ENCODE measurements around the gene RAP2C. TPM values are rescaled to one million over a fixed set of nuclear protein-coding genes. Genes with fewer than 3 reads are reported as not detected.

The RAP2C gene
- total RNA-seq, 1 donor from 2014 or later = 11.8 TPM

DNA sequence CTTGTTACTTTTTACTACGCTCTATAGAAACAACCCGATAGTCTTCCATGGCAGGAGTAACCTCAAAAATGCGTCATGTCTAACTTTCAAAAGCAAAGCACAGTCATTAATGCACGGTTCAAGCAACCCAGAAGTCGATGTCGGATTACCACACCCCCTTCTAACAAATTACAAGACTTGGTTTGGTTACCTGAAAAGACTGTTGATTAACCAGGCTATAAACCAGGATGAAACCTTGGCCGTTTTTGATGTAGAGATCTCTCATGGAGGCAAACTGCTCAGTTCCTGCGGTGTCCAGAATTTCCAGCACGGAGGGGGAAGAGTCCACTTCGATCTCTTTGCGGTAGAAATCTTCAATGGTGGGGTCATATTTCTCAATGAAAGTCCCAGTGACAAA, 2.4 kb downstream of the RAP2C start:
- Histone ChIP-seq H3K9me3 (no peaks in the 10 kb centered on the region), H3K27me3 (no peaks in the 10 kb centered on the region), H3K4me3 (peak overlapping the region; percentile 67 to 70), H3K36me3 (no peaks in the 10 kb centered on the region), H3K27ac (peak overlapping the region; percentile 93), H3K4me1 (peaks cover 17% of the 10 kb centered on the region)
- DNase-seq (ENCODE audit: extremely low spot score in 2 of 2) = no peak
- intact Hi-C loops (cut with DNase I) = no loop called here
- TF ChIP-seq, protein P1, sequence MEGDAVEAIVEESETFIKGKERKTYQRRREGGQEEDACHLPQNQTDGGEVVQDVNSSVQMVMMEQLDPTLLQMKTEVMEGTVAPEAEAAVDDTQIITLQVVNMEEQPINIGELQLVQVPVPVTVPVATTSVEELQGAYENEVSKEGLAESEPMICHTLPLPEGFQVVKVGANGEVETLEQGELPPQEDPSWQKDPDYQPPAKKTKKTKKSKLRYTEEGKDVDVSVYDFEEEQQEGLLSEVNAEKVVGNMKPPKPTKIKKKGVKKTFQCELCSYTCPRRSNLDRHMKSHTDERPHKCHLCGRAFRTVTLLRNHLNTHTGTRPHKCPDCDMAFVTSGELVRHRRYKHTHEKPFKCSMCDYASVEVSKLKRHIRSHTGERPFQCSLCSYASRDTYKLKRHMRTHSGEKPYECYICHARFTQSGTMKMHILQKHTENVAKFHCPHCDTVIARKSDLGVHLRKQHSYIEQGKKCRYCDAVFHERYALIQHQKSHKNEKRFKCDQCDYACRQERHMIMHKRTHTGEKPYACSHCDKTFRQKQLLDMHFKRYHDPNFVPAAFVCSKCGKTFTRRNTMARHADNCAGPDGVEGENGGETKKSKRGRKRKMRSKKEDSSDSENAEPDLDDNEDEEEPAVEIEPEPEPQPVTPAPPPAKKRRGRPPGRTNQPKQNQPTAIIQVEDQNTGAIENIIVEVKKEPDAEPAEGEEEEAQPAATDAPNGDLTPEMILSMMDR (IDR thresholded peaks at IDR 0.05) = no peak
- TF ChIP-seq POLR2A (IDR thresholded peaks at IDR 0.05) (no peak), POLR2AphosphoS5 (IDR thresholded peaks at IDR 0.05; ENCODE audit: insufficient read depth in 1 of 2, low read depth in 1 of 2) (no peak)

DNA sequence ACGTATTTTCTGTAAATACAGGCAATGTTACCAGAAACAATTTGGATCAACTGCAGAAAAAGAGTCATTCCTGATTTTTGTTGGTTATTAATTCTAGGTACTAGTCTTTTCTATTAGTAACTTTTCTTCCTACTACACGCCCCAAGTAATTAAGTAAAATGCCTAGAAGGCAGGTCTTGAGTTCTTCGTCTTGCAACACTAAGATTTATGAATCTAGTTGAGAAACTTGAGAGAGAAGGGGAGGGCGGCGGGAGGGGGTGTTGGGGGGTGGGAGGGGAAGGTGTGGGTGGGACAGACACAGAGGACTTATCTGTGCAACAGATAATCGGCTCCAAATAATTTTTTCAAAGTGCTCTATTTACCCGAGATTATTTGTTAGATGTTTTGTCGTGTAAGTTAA, 3.0 kb downstream of the RAP2C start:
- DNase-seq (ENCODE audit: extremely low spot score in 2 of 2) = no peak
- TF ChIP-seq POLR2A (IDR thresholded peaks at IDR 0.05) (no peak), POLR2AphosphoS5 (IDR thresholded peaks at IDR 0.05; ENCODE audit: insufficient read depth in 1 of 2, low read depth in 1 of 2) (no peak)
- TF ChIP-seq, protein P1 (IDR thresholded peaks at IDR 0.05) = no peak
- no peaks in the 10 kb centered on the region for H3K36me3 ChIP-seq
- peak overlapping the region; percentile 93 for H3K27ac ChIP-seq
- intact Hi-C loops (cut with DNase I) = no loop called here
- no peaks in the 10 kb centered on the region for H3K27me3 ChIP-seq
- H3K9me3 ChIP-seq = no peaks in the 10 kb centered on the region
- H3K4me3 ChIP-seq = peak overlapping the region; percentile 67 to 70
- peaks cover 17% of the 10 kb centered on the region for H3K4me1 ChIP-seq

DNA sequence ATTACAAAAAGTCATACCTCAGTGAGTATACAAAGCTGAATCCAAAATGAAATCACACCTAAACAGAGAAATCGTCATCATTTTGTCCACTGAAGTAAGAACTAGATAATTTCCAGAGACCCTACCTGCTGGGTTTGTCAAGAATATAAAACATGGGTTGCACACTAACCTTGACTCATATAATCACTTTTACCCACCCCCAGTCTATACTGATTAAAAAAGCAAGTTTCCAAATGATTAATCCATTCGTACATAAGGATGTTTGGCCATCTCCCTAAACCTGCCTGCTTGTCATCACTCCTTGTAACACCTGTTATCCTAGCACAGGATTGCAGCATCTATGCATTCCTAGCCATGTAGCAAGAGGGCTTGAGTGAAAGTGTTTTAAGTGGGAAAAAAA, 4.7 kb downstream of the RAP2C start:
- Histone ChIP-seq H3K36me3 (no peaks in the 10 kb centered on the region), H3K4me1 (peaks cover 21% of the 10 kb centered on the region), H3K4me3 (no peak overlapping the region), H3K27ac (no peak overlapping the region), H3K27me3 (no peaks in the 10 kb centered on the region), H3K9me3 (no peaks in the 10 kb centered on the region)
- intact Hi-C loops (cut with DNase I) = no loop called here
- TF ChIP-seq POLR2AphosphoS5 (IDR thresholded peaks at IDR 0.05; ENCODE audit: insufficient read depth in 1 of 2, low read depth in 1 of 2) (no peak), POLR2A (IDR thresholded peaks at IDR 0.05) (no peak)
- TF ChIP-seq, protein P1 (IDR thresholded peaks at IDR 0.05) = no peak
- DNase-seq (ENCODE audit: extremely low spot score in 2 of 2) = no peak

DNA sequence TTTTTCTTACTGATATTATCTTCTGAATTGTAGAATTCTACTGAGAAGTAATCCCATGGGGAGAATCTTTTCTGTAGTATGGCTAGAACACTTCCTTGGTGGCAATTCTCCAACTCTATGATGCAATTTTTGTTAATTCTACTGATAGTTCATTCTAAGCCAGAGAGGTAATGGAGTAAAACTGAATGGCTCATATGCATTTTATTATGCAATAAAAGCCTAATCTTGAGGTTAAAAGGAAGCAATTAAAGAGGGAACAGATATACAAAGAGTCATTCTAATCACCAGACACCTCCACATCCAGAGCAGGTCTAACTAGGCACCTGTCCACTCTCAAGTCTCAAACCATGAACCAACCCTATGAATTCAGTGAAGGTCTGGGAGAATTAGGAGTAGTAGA, 9.7 kb downstream of the RAP2C start:
- TF ChIP-seq, protein P1 (IDR thresholded peaks at IDR 0.05) = no peak
- TF ChIP-seq POLR2AphosphoS5 (IDR thresholded peaks at IDR 0.05; ENCODE audit: insufficient read depth in 1 of 2, low read depth in 1 of 2) (no peak), POLR2A (IDR thresholded peaks at IDR 0.05) (no peak)
- DNase-seq (ENCODE audit: extremely low spot score in 2 of 2) = no peak
- Histone ChIP-seq H3K9me3 (no peaks in the 10 kb centered on the region), H3K4me1 (peaks cover 12% of the 10 kb centered on the region), H3K36me3 (no peaks in the 10 kb centered on the region), H3K27ac (no peak overlapping the region), H3K27me3 (no peaks in the 10 kb centered on the region), H3K4me3 (no peak overlapping the region)
- intact Hi-C loops (cut with DNase I) = no loop called here

DNA sequence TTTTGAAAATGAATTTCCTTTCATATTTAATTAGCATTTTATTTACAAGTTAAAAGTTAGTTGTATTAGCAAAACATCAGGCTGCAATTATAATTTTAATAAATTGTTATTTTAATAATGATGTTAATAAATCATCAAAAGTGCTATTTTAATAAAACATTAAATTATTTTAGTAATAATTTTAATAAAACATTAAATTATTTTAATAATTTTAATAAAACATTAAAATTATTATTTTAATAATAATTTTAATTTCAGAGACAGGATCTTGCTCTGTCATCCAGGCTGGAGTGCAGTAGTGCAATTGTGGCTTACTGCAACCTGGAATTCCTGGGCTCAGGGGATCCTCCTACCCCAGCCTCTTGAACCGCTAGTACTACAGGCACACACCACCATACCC, 10.8 kb downstream of the RAP2C start:
- TF ChIP-seq POLR2AphosphoS5 (IDR thresholded peaks at IDR 0.05; ENCODE audit: insufficient read depth in 1 of 2, low read depth in 1 of 2) (no peak), POLR2A (IDR thresholded peaks at IDR 0.05) (no peak)
- TF ChIP-seq, protein P1 (IDR thresholded peaks at IDR 0.05) = no peak
- Histone ChIP-seq H3K27me3 (no peaks in the 10 kb centered on the region), H3K27ac (no peak overlapping the region), H3K36me3 (no peaks in the 10 kb centered on the region), H3K4me3 (no peak overlapping the region), H3K4me1 (peaks cover 12% of the 10 kb centered on the region), H3K9me3 (no peaks in the 10 kb centered on the region)
- no peak for DNase-seq (ENCODE audit: extremely low spot score in 2 of 2)
- intact Hi-C loops (cut with DNase I) = no loop called here
